ENCODE results near the gene ZNHIT2.

DNA sequence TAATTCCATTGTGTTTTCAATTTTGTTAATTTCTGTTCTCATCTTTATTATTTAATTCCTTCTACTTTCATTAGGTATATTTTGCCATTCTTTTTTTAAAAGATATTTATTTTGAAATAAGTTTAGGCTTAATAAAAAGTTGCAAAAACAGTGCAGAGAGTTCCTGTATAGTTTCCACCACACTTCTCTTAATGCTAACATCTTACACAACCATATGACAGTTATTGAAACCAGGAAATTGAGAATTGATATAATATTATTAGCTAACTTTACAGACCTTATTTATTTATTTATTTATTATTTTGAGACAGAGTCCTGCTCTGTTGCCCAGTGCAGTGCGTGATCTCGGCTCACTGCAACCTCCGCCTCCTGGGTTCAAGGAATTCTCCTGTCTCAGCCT is 38.8 kb upstream of the ZNHIT2 start:
- TF ChIP-seq, protein P1, sequence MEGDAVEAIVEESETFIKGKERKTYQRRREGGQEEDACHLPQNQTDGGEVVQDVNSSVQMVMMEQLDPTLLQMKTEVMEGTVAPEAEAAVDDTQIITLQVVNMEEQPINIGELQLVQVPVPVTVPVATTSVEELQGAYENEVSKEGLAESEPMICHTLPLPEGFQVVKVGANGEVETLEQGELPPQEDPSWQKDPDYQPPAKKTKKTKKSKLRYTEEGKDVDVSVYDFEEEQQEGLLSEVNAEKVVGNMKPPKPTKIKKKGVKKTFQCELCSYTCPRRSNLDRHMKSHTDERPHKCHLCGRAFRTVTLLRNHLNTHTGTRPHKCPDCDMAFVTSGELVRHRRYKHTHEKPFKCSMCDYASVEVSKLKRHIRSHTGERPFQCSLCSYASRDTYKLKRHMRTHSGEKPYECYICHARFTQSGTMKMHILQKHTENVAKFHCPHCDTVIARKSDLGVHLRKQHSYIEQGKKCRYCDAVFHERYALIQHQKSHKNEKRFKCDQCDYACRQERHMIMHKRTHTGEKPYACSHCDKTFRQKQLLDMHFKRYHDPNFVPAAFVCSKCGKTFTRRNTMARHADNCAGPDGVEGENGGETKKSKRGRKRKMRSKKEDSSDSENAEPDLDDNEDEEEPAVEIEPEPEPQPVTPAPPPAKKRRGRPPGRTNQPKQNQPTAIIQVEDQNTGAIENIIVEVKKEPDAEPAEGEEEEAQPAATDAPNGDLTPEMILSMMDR (IDR thresholded peaks at IDR 0.05): no peak
- TF ChIP-seq POLR2AphosphoS5 (IDR thresholded peaks at IDR 0.05): no peak
